OCI-LY3 (cell line): Measurements from ENCODE around the gene WSB1.

Experiments used
- H2AFZ ChIP-seq: fragments of 200-600, 300-600 bp; shearing (Covaris generic); 2 replicates; pipeline ENCODE4 v1.6.0; 2014; ENCODE audit warnings: antibody characterized with exemption, low read depth, low read length
- H3K27ac ChIP-seq: fragments of 200-600, 300-600 bp; sonication (generic); 2 replicates; pipeline ENCODE4 v1.5.1; 2014; ENCODE audit warnings: mild to moderate bottlenecking, low read length, moderate library complexity, mixed read lengths
- H3K27me3 ChIP-seq: fragments of 200-600, 300-600 bp; sonication (generic); 2 replicates; pipeline ENCODE4 v1.6.1; 2014; ENCODE audit warnings: low read depth, low read length, mixed read lengths
- H3K36me3 ChIP-seq: fragments of 200-600, 300-600 bp; sonication (generic); replicated peaks from 2 replicates; pipeline ENCODE3; 2014; ENCODE audit warnings: low read depth, low read length, mixed read lengths
- H3K4me1 ChIP-seq: fragments of 300-600, 200-600 bp; sonication (generic); 2 replicates; pipeline ENCODE4 v1.6.1; 2014; ENCODE audit warnings: low read length, mixed read lengths
- H3K4me2 ChIP-seq: fragments of 200-600, 300-600 bp; sonication (generic); 2 replicates; pipeline ENCODE4 v1.6.1; 2014; ENCODE audit warnings: low read length, mixed read lengths
- H3K4me3 ChIP-seq: fragments of 300-600, 200-600 bp; sonication (generic); 2 replicates; pipeline ENCODE4 v1.5.1; 2014; ENCODE audit warnings: antibody characterized with exemption, mild to moderate bottlenecking, low read length, moderate library complexity
- H3K79me2 ChIP-seq: fragments of 300-600, 200-600 bp; shearing (Covaris generic); 2 replicates; pipeline ENCODE4 v1.6.1; 2014; ENCODE audit warnings: mild to moderate bottlenecking, low read length, mixed read lengths
- H3K9ac ChIP-seq: fragments of 300-600, 200-600 bp; shearing (Covaris generic); 2 replicates; pipeline ENCODE4 v1.6.0; 2014; ENCODE audit warnings: mild to moderate bottlenecking, low read length, moderate library complexity
- H3K9me3 ChIP-seq: fragments of 200-600, 300-600 bp; shearing (Covaris generic); 2 replicates; pipeline ENCODE4 v1.6.1; 2014; ENCODE audit warnings: low read length, mixed read lengths; ENCODE audit not compliant: insufficient read depth
- H4K20me1 ChIP-seq: fragments of 200-600, 300-600 bp; sonication (generic); 2 replicates; pipeline ENCODE4 v1.6.1; 2016; ENCODE audit warnings: low read length, mixed read lengths; ENCODE audit not compliant: insufficient read depth
- CTCF ChIP-seq: fragments of 200-600, 300-600 bp; sonication (generic); IDR thresholded peaks from 2 replicates; pipeline ENCODE4 v1.5.1; 2014; ENCODE audit warnings: antibody characterized with exemption, low read length, low read depth
- EZH2phosphoT487 ChIP-seq: fragments of 200-600 bp; shearing (Covaris generic); IDR thresholded peaks from 2 replicates; pipeline ENCODE4 v1.6.1; 2018; ENCODE audit warnings: antibody characterized with exemption, mixed run types, low read depth

Gene WSB1

GRCh38 chr17:27340575-27340974 lies 46.7 kb downstream of the WSB1 start:
- Histone ChIP-seq H3K36me3 (no peaks in the 10 kb centered on the region), H3K4me2 (no peak overlapping the region), H4K20me1 (no peaks in the 10 kb centered on the region), H3K4me1 (peaks cover 72% of the 10 kb centered on the region), H3K79me2 (no peaks in the 10 kb centered on the region), H3K9ac (no peak overlapping the region), H2AFZ (no peak overlapping the region), H3K27me3 (peaks cover 39% of the 10 kb centered on the region), H3K27ac (no peak overlapping the region), H3K9me3 (no peaks in the 10 kb centered on the region), H3K4me3 (no peak overlapping the region)
- TF ChIP-seq EZH2phosphoT487 (no peak), CTCF (no peak)

- no peak for TF ChIP-seq EZH2phosphoT487
- no peak for TF ChIP-seq CTCF
- H3K4me1 ChIP-seq: peaks cover 74% of the 10 kb centered on the region
- H3K27ac ChIP-seq: no peak overlapping the region
- no peak overlapping the region for H3K4me3 ChIP-seq
- no peaks in the 10 kb centered on the region for H3K36me3 ChIP-seq
- H3K9me3 ChIP-seq: no peaks in the 10 kb centered on the region
- H4K20me1 ChIP-seq: no peaks in the 10 kb centered on the region
- H3K9ac ChIP-seq: no peak overlapping the region
- no peaks in the 10 kb centered on the region for H3K79me2 ChIP-seq
- no peak overlapping the region; the same call in 1 of the 2 replicates for H2AFZ ChIP-seq
- no peak overlapping the region for H3K4me2 ChIP-seq
- peaks cover 37% of the 10 kb centered on the region for H3K27me3 ChIP-seq
Measured at GRCh38 chr17:27341041-27341471, 47.1 kb downstream of the WSB1 start.

- Histone ChIP-seq H3K4me1 (peaks cover 72% of the 10 kb centered on the region), H4K20me1 (no peaks in the 10 kb centered on the region), H3K27ac (no peak overlapping the region), H3K9ac (no peak overlapping the region), H3K36me3 (no peaks in the 10 kb centered on the region), H3K27me3 (peaks cover 30% of the 10 kb centered on the region), H3K9me3 (no peaks in the 10 kb centered on the region), H3K4me2 (peak overlapping the region; percentile 33), H3K4me3 (no peak overlapping the region), H2AFZ (no peak overlapping the region), H3K79me2 (no peaks in the 10 kb centered on the region)
- TF ChIP-seq CTCF (no peak), EZH2phosphoT487 (no peak)
Measured at GRCh38 chr17:27342059-27342458, 48.1 kb downstream of the WSB1 start.

GRCh38 chr17:27343294-27343693 lies 49.4 kb downstream of the WSB1 start:
- TF ChIP-seq CTCF: no peak
- no peak for TF ChIP-seq EZH2phosphoT487

More at GRCh38 chr17:27343294-27343693, 49.4 kb downstream of the WSB1 start:
- H4K20me1 ChIP-seq: no peaks in the 10 kb centered on the region
- no peaks in the 10 kb centered on the region for H3K36me3 ChIP-seq
- H2AFZ ChIP-seq: no peak overlapping the region
- H3K27me3 ChIP-seq: peaks cover 18% of the 10 kb centered on the region
- no peak overlapping the region for H3K4me3 ChIP-seq
- H3K27ac ChIP-seq: no peak overlapping the region
- peaks cover 66% of the 10 kb centered on the region for H3K4me1 ChIP-seq
- H3K9ac ChIP-seq: no peak overlapping the region
- H3K79me2 ChIP-seq: no peaks in the 10 kb centered on the region
- H3K9me3 ChIP-seq: no peaks in the 10 kb centered on the region
- no peak overlapping the region for H3K4me2 ChIP-seq
